Progenitor cell of endocrine pancreas (in vitro differentiated cells): ENCODE measurements around the gene LDLRAD2. TPM values are rescaled to one million over a fixed set of nuclear protein-coding genes. Genes with fewer than 3 reads are reported as not detected.

Source experiments
- DNase-seq: peaks from one replicate; pipeline ENCODE4 v3.0.0; 2021; ENCODE audit warnings: low spot score; ENCODE audit not compliant: unreplicated experiment
- H3K27ac Mint-ChIP-seq: 2 replicates; pipeline ENCODE4 v1.8.0; 2021; ENCODE audit warnings: mild to moderate bottlenecking, moderate library complexity, mixed read lengths
- H3K27me3 Mint-ChIP-seq: 2 replicates; pipeline ENCODE4 v1.8.0; 2021; ENCODE audit warnings: mixed read lengths
- H3K36me3 Mint-ChIP-seq: 2 replicates; pipeline ENCODE4 v1.8.0; 2022; ENCODE audit warnings: mixed read lengths; ENCODE audit not compliant: insufficient read depth
- H3K4me1 Mint-ChIP-seq: 2 replicates; pipeline ENCODE4 v1.8.0; 2021; ENCODE audit warnings: low read depth, mixed read lengths
- H3K4me3 Mint-ChIP-seq: 2 replicates; pipeline ENCODE4 v1.8.0; 2021; ENCODE audit warnings: low read depth, mild to moderate bottlenecking, moderate library complexity, mixed read lengths
- H3K9me3 Mint-ChIP-seq: 2 replicates; pipeline ENCODE4 v1.8.0; 2021; ENCODE audit warnings: low read depth, mixed read lengths
- total RNA-seq: library from RNA; stranded (reverse); gene quantifications from 2 replicates; pipeline ENCODE4 v1.2.1, GENCODE V29; 2021
- TF ChIP-seq, protein P1 (sequence below): fragments of 200-600 bp; sonication (generic); IDR thresholded peaks from one replicate; pipeline ENCODE4 v1.5.0; 2021; ENCODE audit warnings: antibody characterized with exemption, mild to moderate bottlenecking; ENCODE audit not compliant: unreplicated experiment

LDLRAD2 gene
- total RNA-seq, 1 donor from 2014 or later = 0.77 TPM

DNA sequence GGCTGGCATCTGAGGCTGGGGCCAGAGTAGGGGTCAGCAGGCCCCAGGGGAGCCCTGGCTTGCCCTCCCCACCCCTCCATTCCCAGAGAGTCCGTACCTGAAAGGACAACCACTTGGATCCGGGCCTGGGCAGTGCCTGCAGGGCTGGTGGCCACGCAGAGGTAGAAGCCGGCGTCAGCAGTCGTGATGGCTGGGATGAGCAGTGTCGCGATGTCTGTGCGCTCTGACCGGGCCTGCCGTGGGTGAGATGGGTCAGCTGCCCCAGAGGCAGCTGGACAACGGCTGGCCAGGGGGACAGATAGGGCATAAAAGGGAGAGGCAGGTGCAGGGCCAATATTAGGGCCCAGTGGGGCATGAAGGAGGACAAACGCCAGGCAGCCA lies 42.7 kb downstream of the LDLRAD2 start:
- Mint-ChIP-seq H3K9me3 (no peaks in the 10 kb centered on the region), H3K27ac (peak overlapping the region; percentile 47), H3K4me1 (peaks cover 2% of the 10 kb centered on the region), H3K27me3 (no peaks in the 10 kb centered on the region), H3K36me3 (peaks cover 26% of the 10 kb centered on the region), H3K4me3 (no peak overlapping the region)
- DNase-seq = no peak
- TF ChIP-seq, protein P1, sequence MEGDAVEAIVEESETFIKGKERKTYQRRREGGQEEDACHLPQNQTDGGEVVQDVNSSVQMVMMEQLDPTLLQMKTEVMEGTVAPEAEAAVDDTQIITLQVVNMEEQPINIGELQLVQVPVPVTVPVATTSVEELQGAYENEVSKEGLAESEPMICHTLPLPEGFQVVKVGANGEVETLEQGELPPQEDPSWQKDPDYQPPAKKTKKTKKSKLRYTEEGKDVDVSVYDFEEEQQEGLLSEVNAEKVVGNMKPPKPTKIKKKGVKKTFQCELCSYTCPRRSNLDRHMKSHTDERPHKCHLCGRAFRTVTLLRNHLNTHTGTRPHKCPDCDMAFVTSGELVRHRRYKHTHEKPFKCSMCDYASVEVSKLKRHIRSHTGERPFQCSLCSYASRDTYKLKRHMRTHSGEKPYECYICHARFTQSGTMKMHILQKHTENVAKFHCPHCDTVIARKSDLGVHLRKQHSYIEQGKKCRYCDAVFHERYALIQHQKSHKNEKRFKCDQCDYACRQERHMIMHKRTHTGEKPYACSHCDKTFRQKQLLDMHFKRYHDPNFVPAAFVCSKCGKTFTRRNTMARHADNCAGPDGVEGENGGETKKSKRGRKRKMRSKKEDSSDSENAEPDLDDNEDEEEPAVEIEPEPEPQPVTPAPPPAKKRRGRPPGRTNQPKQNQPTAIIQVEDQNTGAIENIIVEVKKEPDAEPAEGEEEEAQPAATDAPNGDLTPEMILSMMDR = no peak

DNA sequence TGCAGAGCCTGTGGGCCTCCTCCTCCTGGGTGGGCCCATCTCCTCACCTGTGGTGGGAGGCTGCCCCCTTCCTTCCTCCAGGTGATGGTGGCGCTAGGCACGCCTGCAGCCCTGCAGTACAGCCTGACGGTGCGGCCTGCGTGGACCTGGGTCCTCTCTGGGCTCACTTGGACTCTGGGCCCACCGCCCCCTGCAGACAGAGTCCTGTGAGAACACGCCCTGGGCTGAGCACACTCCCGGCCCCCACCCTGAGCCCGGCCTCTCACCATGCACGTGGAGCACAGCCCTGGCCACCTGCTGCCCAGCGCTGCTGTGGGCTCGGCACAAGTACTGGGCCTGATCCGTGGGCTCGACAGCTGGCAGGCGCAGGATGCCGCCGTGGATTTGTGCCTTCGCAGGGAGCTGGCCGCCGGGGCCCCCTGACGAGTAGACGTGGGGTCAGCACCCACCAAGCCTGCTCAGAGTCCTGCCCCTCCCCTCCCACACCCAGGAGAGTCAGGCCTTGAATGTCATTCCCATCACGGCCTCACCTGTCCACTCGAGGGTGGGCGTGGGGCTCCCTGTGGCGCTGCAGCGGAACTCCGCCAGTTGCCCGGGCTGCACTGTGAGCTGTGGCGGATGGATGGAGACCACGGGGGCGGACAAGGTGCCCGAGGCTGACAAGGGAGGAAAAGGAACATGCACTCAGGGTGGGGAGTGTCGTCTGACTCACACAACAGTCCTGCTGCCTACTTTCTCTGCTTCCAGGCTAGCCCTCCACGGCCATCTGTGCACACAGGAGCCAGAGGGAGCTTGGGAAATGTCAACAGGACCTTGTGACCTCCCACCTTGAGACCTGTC lies 43.4 kb downstream of the LDLRAD2 start:
- Mint-ChIP-seq H3K27ac (no peak overlapping the region), H3K4me3 (no peak overlapping the region), H3K9me3 (no peaks in the 10 kb centered on the region), H3K27me3 (no peaks in the 10 kb centered on the region), H3K36me3 (peaks cover 25% of the 10 kb centered on the region), H3K4me1 (peaks cover 2% of the 10 kb centered on the region)
- TF ChIP-seq, protein P1 = no peak
- DNase-seq = no peak

DNA sequence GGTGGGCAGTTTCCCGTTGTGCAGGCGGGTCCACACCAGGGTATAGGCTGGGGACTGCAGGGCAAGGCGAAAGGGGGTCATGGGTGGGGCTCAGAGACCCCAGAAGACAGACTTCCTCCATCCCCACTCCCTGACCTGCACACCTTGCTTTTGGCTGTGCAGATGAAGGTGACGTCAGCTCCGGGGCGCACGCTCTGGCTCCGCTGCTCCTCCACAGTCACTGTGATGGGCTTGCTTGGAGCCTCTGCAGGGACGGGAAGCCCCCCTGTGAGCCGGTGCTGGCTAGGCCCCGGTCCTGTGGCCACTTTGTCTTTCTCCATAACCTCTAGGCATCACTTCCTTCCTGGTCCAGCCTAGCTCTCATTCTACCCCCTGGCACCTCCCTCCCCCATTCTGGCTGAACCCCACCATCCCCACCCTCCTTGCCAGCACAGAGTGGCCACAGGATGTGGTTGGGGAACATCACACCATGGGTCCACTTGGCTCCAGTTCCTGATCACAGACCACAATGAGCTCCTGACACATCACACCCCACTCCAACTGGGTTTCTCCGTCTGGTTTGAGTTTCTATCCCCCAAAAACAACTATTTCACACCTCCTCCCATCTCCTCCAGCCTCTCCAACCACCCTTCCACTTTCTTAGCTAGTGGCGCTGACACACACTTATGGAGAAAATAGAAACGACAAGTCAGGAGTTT lies 45.2 kb downstream of the LDLRAD2 start:
- no peak for DNase-seq
- peaks cover 30% of the 10 kb centered on the region for H3K36me3 Mint-ChIP-seq
- TF ChIP-seq, protein P1 = no peak
- no peaks in the 10 kb centered on the region for H3K27me3 Mint-ChIP-seq
- no peak overlapping the region for H3K4me3 Mint-ChIP-seq
- no peaks in the 10 kb centered on the region for H3K9me3 Mint-ChIP-seq
- peak overlapping the region; percentile 89 for H3K27ac Mint-ChIP-seq
- peaks cover 2% of the 10 kb centered on the region for H3K4me1 Mint-ChIP-seq

DNA sequence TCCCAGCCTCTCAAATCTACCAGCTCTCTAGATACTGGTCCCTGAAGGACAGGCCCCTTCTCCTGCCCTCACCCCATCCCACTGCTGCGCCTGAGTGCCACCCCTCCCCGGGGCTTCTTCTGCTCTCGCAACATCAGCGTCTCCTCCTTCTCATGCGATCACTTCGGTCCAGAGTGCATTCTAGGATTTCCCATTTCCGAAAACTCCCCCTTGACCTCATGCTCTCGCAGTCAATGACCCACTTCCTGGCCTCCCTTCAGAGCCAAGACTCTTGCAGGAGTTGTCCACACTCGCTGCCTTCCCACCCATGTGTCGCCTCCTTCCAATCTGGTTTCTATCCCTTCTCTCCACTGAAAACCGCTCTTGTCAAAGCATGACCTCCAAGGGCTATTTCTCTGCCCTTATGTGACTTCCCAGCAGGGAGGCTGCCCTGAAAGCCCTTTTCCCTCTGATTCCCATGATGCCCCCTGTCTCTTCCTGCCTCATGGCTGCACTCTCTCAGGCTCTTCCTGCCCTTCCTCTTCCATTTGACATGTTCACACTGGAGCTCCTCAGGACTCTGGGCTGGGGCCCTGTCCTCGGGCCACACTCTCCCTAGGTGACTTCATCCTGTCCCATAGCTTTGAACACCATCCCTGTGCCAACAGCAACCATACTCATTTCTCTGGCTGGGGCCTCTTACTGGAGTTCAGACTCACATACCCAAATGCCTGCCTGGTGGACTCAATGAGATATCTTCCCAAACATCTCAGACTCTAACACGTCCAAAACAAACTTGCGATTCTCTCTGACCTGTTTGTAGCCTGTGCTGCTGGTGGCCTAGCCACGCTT lies 46.0 kb downstream of the LDLRAD2 start:
- Mint-ChIP-seq H3K27me3 (no peaks in the 10 kb centered on the region), H3K36me3 (peaks cover 31% of the 10 kb centered on the region), H3K4me1 (peaks cover 2% of the 10 kb centered on the region), H3K4me3 (no peak overlapping the region), H3K9me3 (no peaks in the 10 kb centered on the region), H3K27ac (peak overlapping the region; percentile 89)
- TF ChIP-seq, protein P1 = no peak
- no peak for DNase-seq

DNA sequence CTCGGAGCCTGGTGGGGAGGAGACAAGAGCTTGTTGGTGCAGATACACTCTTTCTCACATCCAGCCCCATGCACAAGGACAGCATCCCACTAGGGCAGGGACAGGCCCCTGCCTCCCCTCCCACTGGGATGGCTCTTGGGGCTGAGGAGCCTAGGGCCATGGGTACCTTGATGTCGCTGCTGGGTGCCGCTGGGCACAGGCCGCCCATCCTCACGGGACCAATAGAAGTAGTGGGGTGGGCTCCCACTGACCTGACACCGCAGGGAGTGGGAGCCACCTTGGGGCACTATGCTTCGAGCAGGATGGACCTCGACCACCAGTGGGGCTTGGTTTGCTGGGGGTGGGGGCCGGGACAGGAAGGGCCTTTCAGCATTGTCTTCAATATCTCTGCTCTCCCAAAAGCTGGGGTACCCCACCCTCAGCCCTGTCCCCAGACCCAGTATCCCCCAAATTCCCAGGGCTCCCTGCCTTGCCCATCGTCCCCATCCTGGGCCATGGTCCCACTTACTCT lies 47.7 kb downstream of the LDLRAD2 start:
- Mint-ChIP-seq H3K36me3 (peaks cover 32% of the 10 kb centered on the region), H3K27ac (no peak overlapping the region), H3K4me1 (peaks cover 2% of the 10 kb centered on the region), H3K27me3 (no peaks in the 10 kb centered on the region), H3K9me3 (no peaks in the 10 kb centered on the region), H3K4me3 (no peak overlapping the region)
- TF ChIP-seq, protein P1 = no peak
- no peak for DNase-seq
